Measurements from ENCODE around the gene ILF3.

- TF ChIP-seq CTCF (IDR thresholded peaks at IDR 0.05) (no peak), POLR2A (IDR thresholded peaks at IDR 0.05) (no peak)
Observed at GRCh38 chr19:10686193-10686592, 32.0 kb downstream of the ILF3 start.
